BE2C (cell line): ENCODE results near the gene MAG.
"Not testable (repeated sequence)": the region's sequence is repeated elsewhere in the genome, so short reads cannot be mapped to it uniquely, and the experiment has no call there.

ENCODE experiments used
- DNase-seq: peaks from one replicate; pipeline ENCODE4 v3.0.0-alpha.2; 2020
- H3K27me3 ChIP-seq: fragments of 250-450 bp; sonication (Bioruptor Pico); 2 replicates; pipeline ENCODE4 v1.5.1; 2020; ENCODE audit warnings: mild to moderate bottlenecking
- H3K36me3 ChIP-seq: fragments of 250-450 bp; sonication (Bioruptor Pico); 2 replicates; pipeline ENCODE4 v1.5.1; 2020; ENCODE audit warnings: mild to moderate bottlenecking
- H3K4me1 ChIP-seq: fragments of 250-450 bp; sonication (Bioruptor Pico); 2 replicates; pipeline ENCODE4 v1.5.1; 2020
- H3K4me3 ChIP-seq: 2 replicates; pipeline ENCODE4 v1.5.1; 2011; ENCODE audit warnings: low read depth, low read length
- H3K9me3 ChIP-seq: fragments of 250-450 bp; sonication (Bioruptor Pico); 2 replicates; pipeline ENCODE4 v1.5.1; 2020
- CTCF ChIP-seq: IDR thresholded peaks from 2 replicates; pipeline ENCODE4 v1.5.1; 2012; ENCODE audit warnings: mild to moderate bottlenecking, low read depth, low read length

MAG gene

DNA sequence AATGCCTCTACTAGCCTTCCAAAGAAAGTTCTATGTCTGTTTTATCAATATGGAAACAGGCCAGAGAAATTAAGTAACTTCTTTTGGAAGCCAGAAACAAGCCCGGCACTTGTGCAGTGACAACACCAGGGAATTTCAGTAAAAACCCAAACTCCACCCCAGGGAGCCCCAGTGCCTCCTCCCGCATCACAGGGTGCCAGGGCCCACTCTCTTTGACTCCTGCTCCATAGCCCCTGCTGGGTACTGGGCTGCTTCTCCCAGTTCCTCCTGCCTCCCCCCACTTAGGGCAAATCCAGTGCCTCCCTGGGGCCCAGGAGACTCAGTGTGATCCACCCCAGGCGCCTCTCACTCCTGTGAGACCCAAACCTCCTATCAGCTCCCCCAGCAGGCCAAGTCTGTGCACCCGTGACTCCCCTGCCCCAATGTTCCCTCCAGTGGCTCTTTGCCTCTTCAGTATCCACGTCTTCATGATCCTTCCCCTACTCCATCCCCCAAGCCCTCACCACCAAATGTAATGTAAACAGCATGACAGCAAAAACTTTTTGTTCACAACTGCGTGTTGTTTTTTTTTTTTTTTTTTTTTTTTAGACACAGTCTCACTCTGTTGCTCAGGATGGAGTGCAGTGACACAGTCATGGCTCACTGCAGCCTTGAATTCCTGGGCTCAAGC is 64.0 kb downstream of the MAG start:
- Histone ChIP-seq H3K4me3 (no peak overlapping the region), H3K9me3 (no peaks in the 10 kb centered on the region), H3K4me1 (peaks cover 10% of the 10 kb centered on the region), H3K27me3 (no peaks in the 10 kb centered on the region), H3K36me3 (no peaks in the 10 kb centered on the region)
- DNase-seq, result no peak
- no peak for TF ChIP-seq CTCF

- Histone ChIP-seq H3K36me3 (no peaks in the 10 kb centered on the region), H3K4me3 (peak within 1 kb of the TSS; percentile 43), H3K9me3 (no peaks in the 10 kb centered on the region), H3K4me1 (peaks cover 10% of the 10 kb centered on the region), H3K27me3 (no peaks in the 10 kb centered on the region)
- peak; percentile 40 for DNase-seq
- TF ChIP-seq CTCF, result no peak
Observed at GRCh38 chr19:35357867-35358573, 66.1 kb downstream of the MAG start, which contains the start of gene FFAR3. Gene FFAR3, plus strand, starts transcription at chr19:35358460. Its CDS starts 431 bp downstream, at chr19:35358891.

- H3K4me3 ChIP-seq, DNase-seq, H3K36me3 ChIP-seq, H3K4me1 ChIP-seq, H3K9me3 ChIP-seq, H3K27me3 ChIP-seq: not testable (repeated sequence)
Observed at GRCh38 chr19:35358834-35359233, 66.9 kb downstream of the MAG start.

- not testable (repeated sequence) for DNase-seq, H3K27me3 ChIP-seq, H3K9me3 ChIP-seq
Observed at GRCh38 chr19:35359395-35359794, 67.4 kb downstream of the MAG start.

DNA sequence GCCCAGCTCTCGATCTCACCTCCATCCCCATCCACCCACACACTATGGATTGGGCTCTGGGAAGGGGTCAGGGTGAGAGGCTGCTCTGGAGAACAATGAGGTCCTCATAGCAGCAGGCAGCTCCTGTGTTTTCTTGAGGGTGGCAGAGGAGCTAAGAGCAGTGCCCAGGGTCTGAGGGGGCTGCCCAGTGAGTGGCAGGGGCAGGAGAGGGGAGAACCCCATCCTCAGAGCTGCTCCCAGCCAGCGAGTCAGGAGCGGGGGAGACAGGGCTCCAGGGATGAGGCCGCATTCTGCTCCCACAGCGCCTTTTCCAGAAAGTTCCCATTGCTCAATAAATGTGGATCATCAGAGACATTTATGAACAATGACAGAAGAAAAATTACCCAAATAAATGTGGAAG is 68.1 kb downstream of the MAG start:
- not testable (repeated sequence) for H3K9me3 ChIP-seq, H3K36me3 ChIP-seq, H3K4me1 ChIP-seq, H3K4me3 ChIP-seq, H3K27me3 ChIP-seq, DNase-seq

More at GRCh38 chr19:35359395-35359794, 67.4 kb downstream of the MAG start:
- not testable (repeated sequence) for H3K36me3 ChIP-seq, H3K4me3 ChIP-seq, H3K4me1 ChIP-seq

GRCh38 chr19:35360880-35361420 is 69.0 kb downstream of the MAG start:
- no peak for TF ChIP-seq CTCF
- DNase-seq, result no peak
- Histone ChIP-seq H3K4me3 (no peak overlapping the region), H3K4me1 (peaks cover 8% of the 10 kb centered on the region; the same call in 1 of the 2 replicates), H3K27me3 (no peaks in the 10 kb centered on the region), H3K36me3 (no peaks in the 10 kb centered on the region), H3K9me3 (no peaks in the 10 kb centered on the region)

DNA sequence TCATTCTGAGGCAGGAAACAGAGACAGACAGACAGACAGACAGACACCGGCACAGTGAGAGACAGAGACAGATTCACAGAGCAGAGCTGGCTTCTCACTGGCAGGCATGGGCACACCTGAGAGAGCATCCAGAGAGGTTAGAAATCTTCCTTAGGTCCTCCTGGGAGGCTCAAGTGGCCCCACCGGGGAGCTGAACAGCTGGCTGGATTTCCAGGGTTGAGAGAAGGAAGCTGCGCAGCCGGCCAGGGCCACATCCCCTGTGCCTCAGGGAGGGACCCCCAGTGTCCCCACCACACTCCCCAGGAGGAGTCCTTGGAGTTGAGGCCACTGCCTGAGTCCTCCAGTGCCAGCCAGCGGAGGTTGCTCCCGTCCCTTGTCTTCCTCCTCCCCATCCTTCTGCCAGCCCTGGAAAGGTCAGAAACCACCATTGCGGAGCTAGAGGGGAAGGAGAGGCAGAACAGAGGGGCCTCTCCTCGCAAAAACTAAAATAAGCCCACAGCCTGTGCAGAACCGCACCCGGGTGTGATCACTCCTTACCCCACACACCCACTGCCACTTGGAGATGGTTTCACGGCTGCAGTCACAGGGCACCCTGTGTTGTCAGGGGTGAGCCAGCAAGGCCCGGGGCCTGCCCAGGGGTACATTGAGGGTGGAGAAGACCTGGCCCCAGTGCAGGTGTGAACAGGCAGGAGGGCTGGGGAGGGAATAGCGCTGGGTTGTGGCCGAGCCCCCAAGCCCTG is 70.5 kb downstream of the MAG start:
- no peak for TF ChIP-seq CTCF
- no peak overlapping the region for H3K4me3 ChIP-seq
- DNase-seq, result no peak
- no peaks in the 10 kb centered on the region for H3K9me3 ChIP-seq
- no peaks in the 10 kb centered on the region for H3K27me3 ChIP-seq
- H3K4me1 ChIP-seq, result peaks cover 8% of the 10 kb centered on the region; the same call in 1 of the 2 replicates
- no peaks in the 10 kb centered on the region for H3K36me3 ChIP-seq
